IPS-18a (cell line): ENCODE data around the gene PDP2.

ENCODE experiments used
- H3K27ac ChIP-seq: one replicate; pipeline ENCODE4 v1.5.1; 2013; ENCODE audit warnings: low read length
- H3K27me3 ChIP-seq: one replicate; pipeline ENCODE4 v1.6.1; 2013; ENCODE audit warnings: mild to moderate bottlenecking, low read length; ENCODE audit not compliant: control insufficient read depth, insufficient read depth
- H3K36me3 ChIP-seq: one replicate; pipeline ENCODE4 v1.6.1; 2013; ENCODE audit warnings: low read depth, low read length; ENCODE audit not compliant: control insufficient read depth
- H3K4me1 ChIP-seq: one replicate; pipeline ENCODE4 v1.6.1; 2013; ENCODE audit warnings: low read depth, low read length; ENCODE audit not compliant: control insufficient read depth
- H3K4me3 ChIP-seq: one replicate; pipeline ENCODE4 v1.5.1; 2013; ENCODE audit warnings: low read length
- H3K9ac ChIP-seq: one replicate; pipeline ENCODE4 v1.6.1; 2013; ENCODE audit warnings: mild to moderate bottlenecking, low read length, moderate library complexity
- H3K9me3 ChIP-seq: one replicate; pipeline ENCODE4 v1.6.1; 2013; ENCODE audit warnings: low read depth, low read length; ENCODE audit not compliant: control insufficient read depth

PDP2 gene

DNA sequence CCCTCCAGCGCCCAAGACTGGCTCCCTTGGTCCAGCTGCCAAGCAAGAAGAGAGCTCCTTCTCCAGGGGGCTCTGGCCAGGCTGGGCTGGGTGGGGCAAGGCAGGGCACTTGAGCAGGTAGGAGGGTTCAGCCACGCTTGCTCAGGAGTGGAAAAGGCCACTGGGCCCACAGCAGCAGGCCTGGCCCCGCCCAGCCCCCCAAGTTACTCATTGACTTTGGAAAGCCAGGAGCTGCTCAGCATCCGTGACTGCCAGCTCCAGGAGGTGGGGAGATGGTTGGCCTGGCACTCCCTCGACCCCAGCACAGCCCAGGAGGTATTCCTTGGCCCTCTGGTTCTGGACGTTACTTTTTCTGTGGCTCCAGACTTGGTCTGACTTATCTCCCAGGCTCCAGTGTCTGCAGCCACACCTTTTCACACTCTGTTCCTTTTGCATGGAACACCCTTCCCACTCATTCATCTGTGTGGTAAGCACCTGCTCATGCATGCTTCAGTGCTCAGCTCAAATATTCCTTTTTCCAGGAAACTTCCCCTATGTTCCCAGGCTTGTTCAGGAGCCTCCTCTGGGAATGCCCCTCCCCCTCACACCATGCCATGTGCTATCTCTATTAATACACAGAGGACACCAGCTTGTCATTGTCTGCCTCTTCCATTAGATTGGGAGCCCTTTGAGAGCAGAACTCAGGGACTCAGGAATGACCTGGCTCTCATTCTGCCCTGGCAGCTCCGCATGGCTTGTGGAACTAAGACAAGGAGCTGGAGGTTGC, 38.7 kb downstream of the PDP2 start, which contains the start of gene CDH16:
Gene CDH16 (minus strand): TSS at position 83 of the 766 bp plus-strand sequence. CDS start 820 bp downstream, outside the sequence.
- H3K27me3 ChIP-seq = peaks cover 10% of the 10 kb centered on the region
- H3K9ac ChIP-seq = no peak within 1 kb of the TSS
- H3K9me3 ChIP-seq = no peaks in the 10 kb centered on the region
- H3K4me3 ChIP-seq = no peak within 1 kb of the TSS
- no peaks in the 10 kb centered on the region for H3K36me3 ChIP-seq
- H3K4me1 ChIP-seq = no peaks in the 10 kb centered on the region
- no peak within 1 kb of the TSS for H3K27ac ChIP-seq

DNA sequence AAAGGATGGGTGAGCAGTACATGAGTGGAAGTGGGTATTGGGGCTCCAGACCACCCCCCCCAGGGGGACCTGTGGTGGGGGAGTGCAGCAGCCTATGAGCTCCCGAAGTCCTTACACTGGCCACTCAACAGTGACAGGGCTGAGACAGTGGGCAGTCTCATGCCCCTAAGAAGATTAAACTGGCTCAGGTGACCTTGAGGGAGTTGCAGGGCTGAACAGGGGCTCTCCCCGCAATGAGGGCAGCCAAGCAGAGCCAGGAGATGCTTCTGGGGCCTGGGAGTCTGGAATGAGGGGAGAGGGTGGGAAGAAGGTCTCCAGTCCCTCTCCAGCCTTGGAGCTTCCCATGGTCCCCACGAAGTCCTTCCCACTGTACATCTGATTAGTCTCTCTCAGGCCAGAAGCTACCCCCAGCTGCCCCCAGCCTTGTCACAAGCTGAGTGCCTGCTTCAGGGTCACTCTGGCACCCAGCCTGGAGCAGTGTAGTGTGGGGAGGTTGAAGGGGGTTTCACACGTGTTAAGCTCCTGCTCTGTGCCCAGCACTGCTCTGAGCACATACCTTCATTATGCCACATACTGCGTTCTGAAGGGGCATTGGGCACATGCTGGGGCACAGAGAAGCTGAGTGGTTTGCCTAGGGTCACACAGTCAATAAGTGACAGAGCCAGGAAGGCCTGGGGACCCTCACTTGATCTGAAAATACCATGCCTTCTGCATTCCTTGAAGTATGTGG, 39.4 kb downstream of the PDP2 start:
- H3K36me3 ChIP-seq = no peaks in the 10 kb centered on the region
- no peaks in the 10 kb centered on the region for H3K9me3 ChIP-seq
- H3K27me3 ChIP-seq = peaks cover 18% of the 10 kb centered on the region
- H3K9ac ChIP-seq = no peak overlapping the region
- no peak overlapping the region for H3K27ac ChIP-seq
- H3K4me3 ChIP-seq = no peak overlapping the region
- H3K4me1 ChIP-seq = no peaks in the 10 kb centered on the region

DNA sequence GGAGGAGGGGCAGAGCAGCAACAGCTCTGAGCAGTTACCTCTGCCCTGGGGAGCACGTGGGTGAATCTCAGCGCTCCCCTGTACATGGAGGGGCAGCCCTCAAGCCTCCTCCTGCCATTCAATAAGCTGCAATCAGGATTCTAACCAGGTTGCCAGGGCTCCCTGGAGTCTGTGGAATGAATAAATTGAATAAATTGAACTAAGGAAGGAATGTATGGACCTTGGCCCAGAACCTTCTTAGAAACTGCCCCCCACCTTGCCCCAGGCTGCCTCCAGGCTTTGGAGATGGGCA, 39.9 kb downstream of the PDP2 start:
- Histone ChIP-seq H3K27ac (no peak overlapping the region), H3K9ac (no peak overlapping the region), H3K36me3 (no peaks in the 10 kb centered on the region), H3K4me1 (no peaks in the 10 kb centered on the region), H3K4me3 (no peak overlapping the region), H3K27me3 (peaks cover 23% of the 10 kb centered on the region), H3K9me3 (no peaks in the 10 kb centered on the region)

DNA sequence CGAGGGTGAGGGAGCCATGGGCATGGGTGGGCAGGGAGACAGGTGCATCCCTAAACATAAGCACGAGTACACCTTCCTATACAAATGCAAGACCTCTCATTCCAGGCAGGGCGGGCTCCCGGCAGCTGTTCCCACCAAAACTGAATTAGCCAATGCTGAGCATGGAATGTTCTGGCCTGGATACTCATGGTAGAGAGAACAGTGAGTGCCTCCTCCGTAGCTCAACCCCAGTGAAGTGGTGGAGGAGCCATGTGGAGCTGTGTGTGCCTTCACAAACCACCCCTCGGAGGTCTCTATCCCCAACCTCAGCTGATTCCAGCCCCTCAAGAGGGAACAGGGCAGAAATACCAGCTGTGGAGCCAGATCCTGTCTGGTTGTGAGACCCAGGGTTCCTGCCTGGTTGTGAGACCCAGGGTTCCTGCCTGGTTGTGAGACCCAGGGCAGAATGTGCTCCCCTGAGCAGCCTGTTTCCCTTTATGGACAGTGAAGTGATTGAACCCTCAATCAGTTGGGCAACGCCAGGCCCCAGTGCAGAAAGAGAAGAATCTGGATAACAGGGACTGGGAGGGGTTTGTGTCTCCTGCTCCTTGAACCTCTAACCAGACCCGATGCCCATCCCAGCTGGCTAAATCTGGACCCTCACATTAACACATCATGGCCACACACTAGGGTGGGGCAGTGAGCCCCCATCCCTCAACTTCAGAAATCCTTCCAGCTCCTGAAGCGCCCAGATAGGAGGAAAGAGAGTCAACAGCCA, 40.8 kb downstream of the PDP2 start:
- no peaks in the 10 kb centered on the region for H3K4me1 ChIP-seq
- no peak overlapping the region for H3K4me3 ChIP-seq
- no peaks in the 10 kb centered on the region for H3K36me3 ChIP-seq
- no peaks in the 10 kb centered on the region for H3K9me3 ChIP-seq
- H3K27me3 ChIP-seq = peaks cover 31% of the 10 kb centered on the region
- no peak overlapping the region for H3K9ac ChIP-seq
- no peak overlapping the region for H3K27ac ChIP-seq

DNA sequence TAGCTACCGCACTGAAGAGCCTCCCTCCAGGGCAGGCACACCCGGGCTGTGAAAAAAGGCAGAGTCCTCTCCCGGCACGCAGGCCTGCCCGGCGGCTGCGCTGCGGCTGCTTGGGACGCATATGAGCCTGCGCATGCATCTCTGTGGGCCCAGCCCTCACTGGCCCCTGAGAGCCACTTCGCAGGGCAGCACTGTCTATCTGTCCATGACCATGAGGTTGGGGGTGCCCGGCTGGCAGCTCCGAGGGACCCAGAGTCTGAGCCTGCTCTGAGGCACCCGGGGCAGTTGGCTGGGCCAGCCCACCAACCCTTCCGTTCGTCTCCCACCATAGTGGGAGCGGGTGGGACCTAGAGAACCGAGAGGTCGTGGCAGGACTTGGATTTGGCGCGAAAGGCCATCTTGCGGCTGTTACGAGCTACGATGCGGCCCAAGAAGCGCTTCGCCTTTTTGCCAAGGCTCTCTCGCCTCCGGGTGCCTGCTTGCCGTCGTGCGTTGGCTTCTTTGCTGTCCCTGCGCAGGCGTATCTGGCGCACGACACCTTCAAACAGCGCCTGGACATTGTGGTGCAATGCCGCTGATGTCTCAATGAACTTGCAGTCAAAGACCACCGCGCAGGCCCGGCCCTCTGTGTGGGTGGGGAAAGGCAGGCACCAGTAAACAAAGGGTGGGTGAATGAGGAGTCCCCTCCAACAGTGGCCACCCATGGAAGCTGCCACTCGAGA, 41.6 kb downstream of the PDP2 start:
- no peaks in the 10 kb centered on the region for H3K9me3 ChIP-seq
- no peak overlapping the region for H3K4me3 ChIP-seq
- peaks cover 39% of the 10 kb centered on the region for H3K27me3 ChIP-seq
- H3K36me3 ChIP-seq = no peaks in the 10 kb centered on the region
- no peak overlapping the region for H3K9ac ChIP-seq
- H3K4me1 ChIP-seq = no peaks in the 10 kb centered on the region
- no peak overlapping the region for H3K27ac ChIP-seq

DNA sequence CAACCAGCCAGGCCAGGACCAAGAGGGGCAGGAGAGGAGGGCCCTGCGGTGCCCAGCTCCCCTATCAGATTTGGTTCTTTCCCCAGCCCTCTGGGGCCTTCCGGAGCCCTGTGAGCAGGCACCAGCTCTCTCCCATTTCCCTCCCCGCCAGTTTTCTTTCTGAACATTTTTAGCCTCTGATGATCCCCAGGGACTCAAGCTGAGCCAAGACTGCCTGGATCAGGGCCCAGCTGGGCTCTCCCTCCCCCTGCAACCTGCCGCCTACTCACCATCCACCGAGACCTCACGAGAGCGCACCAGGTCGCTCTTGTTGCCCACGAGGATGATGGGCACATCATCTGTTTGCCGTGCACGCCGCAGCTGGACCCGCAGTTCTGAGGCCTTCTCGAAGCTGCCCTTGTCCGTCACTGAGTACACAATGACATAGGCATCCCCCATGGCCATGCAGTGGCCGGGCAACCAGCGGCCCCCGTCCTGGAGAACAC, 43.0 kb downstream of the PDP2 start:
- no peak overlapping the region for H3K9ac ChIP-seq
- H3K36me3 ChIP-seq = no peaks in the 10 kb centered on the region
- H3K4me3 ChIP-seq = no peak overlapping the region
- H3K9me3 ChIP-seq = no peaks in the 10 kb centered on the region
- peaks cover 4% of the 10 kb centered on the region for H3K4me1 ChIP-seq
- peaks cover 47% of the 10 kb centered on the region for H3K27me3 ChIP-seq
- H3K27ac ChIP-seq = no peak overlapping the region

DNA sequence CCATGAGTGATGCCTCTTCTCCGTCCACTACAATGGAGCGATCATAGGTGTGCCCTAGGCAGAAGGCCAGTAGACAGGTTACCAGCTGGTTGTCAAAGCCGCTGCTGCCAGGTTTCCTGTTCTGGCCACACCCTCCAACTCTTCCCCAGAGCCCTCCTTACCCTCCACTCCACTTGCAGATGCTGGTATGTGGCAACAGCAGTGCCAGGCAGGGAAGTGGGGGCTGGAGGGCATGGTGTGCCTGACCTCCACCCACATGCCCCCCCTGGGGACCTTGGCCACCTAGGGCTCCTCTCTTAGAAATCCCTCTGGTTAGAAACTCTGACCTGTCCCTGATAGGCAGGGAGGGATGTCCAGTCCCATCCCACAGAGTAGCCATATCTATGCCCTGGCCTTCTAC, 43.6 kb downstream of the PDP2 start:
- Histone ChIP-seq H3K9ac (no peak overlapping the region), H3K9me3 (no peaks in the 10 kb centered on the region), H3K27ac (no peak overlapping the region), H3K27me3 (peaks cover 47% of the 10 kb centered on the region), H3K4me1 (peaks cover 4% of the 10 kb centered on the region), H3K36me3 (no peaks in the 10 kb centered on the region), H3K4me3 (no peak overlapping the region)

DNA sequence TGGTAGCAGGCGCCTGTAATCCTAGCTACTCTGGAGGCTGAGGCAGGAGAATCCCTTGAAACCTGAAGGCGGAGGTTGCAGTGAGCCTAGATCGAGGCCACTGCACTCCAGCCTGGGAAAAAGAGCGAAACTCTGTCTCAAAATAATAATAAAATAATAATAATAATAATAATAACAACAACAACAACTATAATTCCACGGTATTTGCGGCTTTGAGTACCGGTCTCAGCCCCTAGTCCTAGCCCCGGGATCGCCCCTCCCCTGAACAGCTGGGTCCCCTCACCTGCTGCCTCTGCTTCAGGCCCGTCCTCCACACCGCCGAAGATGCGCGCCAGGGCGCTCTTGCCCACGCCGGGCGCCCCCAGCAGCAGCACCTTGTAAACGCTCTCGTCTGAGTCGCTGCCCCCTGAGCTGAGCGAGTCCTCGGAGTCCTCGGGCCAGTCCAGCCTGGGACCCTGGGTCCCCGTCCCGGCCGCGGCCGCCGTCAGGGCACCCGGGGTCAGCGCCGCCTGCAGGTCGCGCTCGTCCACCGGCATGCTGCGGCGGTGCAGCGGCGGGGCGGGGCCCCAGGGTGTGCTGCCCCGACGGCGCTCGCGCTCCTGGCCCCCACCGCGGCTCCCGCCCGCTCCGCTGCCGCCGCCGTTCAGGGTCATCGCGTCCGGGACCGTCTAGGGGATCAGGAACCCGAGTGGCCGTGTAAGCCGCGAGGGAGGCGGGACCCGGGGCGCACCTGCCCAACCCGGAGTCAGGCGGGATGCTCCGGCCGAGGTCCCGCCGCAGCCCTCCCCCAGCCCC, 44.4 kb downstream of the PDP2 start:
- Histone ChIP-seq H3K27ac (no peak overlapping the region), H3K4me3 (peak overlapping the region; percentile 45), H3K4me1 (peaks cover 4% of the 10 kb centered on the region), H3K9ac (no peak overlapping the region), H3K36me3 (no peaks in the 10 kb centered on the region), H3K9me3 (no peaks in the 10 kb centered on the region), H3K27me3 (peaks cover 47% of the 10 kb centered on the region)

DNA sequence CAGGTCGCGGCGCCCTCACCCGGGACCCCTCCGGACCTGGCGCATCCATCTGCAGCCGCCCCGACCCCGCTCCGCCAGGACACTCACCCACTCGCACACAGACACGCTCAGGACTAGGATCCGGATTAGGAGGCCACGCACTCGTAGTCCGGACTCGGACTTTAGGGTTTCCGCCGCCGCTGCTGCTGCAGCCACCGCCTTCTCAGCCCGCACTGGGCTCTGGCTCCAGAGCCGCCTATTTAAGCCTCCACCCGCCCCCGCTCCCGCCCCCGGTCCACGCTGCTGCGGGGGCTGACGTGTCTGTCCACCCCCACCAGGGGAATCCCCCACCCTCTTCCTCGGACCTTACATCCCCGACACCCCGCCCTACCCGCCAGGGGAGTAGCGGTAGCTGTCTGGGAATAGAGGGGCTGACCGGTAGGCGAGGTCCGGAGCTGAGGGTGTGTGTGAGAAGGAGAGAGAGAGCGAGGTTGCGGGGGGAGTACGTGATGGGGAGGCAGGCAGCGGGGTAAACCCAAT, 45.1 kb downstream of the PDP2 start, which contains the start of gene RRAD:
Gene RRAD (minus strand): TSS at position 214 of the 519 bp plus-strand sequence. CDS start 356 bp downstream, outside the sequence.
- H3K9ac ChIP-seq = no peak within 1 kb of the TSS
- H3K36me3 ChIP-seq = no peaks in the 10 kb centered on the region
- peaks cover 47% of the 10 kb centered on the region for H3K27me3 ChIP-seq
- peaks cover 4% of the 10 kb centered on the region for H3K4me1 ChIP-seq
- no peaks in the 10 kb centered on the region for H3K9me3 ChIP-seq
- no peak within 1 kb of the TSS for H3K27ac ChIP-seq
- H3K4me3 ChIP-seq = peak within 1 kb of the TSS; percentile 45

DNA sequence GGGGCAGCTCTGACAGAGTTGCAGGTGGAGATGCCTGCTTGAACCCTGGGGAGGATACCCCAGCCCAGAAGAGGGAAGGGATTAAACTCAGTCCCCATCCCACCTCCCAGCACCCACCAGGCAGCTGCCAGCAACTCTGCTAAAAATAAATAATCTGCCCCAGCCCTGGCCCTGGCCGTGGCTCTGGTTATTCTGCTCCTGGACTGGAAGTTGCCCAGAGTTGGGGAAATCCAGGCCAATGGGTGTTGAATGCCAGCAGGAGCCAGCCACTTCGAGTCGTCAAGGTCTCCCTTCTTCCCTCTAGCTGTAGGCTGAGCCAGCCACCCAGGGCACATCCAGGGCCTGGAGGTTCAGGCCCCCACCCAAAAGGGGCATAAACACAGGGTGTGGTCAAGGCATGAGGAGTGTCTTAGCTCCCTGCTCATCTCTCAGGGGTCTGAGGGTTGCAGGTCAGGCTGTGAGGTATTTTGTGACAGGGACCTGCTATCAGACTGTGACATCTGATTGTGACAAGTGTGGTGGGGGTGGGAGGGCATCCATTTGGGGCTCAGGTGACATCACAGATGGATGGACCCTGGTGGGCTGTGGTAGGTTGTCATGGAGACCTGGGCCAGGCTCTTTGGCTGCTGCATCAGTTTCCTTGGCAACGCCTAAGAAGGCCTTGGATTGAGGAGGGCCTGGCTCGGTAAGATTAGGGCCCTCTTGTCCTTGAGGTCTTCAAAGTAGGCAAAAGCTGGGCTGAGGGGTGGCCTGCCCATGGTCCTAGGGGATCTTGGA, 46.0 kb downstream of the PDP2 start:
- no peaks in the 10 kb centered on the region for H3K36me3 ChIP-seq
- no peak overlapping the region for H3K9ac ChIP-seq
- H3K27me3 ChIP-seq = peaks cover 47% of the 10 kb centered on the region
- no peak overlapping the region for H3K4me3 ChIP-seq
- H3K9me3 ChIP-seq = no peaks in the 10 kb centered on the region
- H3K4me1 ChIP-seq = peaks cover 4% of the 10 kb centered on the region
- no peak overlapping the region for H3K27ac ChIP-seq
